ENCODE measurements around the gene GRM4.

GRM4 gene

GRCh38 chr6:34082864-34083626, 62.8 kb downstream of the GRM4 start:
- no peak for DNase-seq (ENCODE audit: low read depth)

- DNase-seq (ENCODE audit: low read depth), result no peak
Observed at GRCh38 chr6:34082348-34082747, 63.5 kb downstream of the GRM4 start.

GRCh38 chr6:34080357-34080756, 65.5 kb downstream of the GRM4 start:
- no peak for DNase-seq (ENCODE audit: low read depth)

- DNase-seq (ENCODE audit: low read depth), result no peak
Observed at GRCh38 chr6:34079899-34080298, 66.0 kb downstream of the GRM4 start.

GRCh38 chr6:34075906-34076305, 70.0 kb downstream of the GRM4 start:
- no peak for DNase-seq (ENCODE audit: low read depth)

GRCh38 chr6:34074064-34074742, 71.7 kb downstream of the GRM4 start:
- DNase-seq (ENCODE audit: low read depth), result no peak

- no peak for DNase-seq (ENCODE audit: low read depth)
Observed at GRCh38 chr6:34073540-34073939, 72.3 kb downstream of the GRM4 start.

- DNase-seq (ENCODE audit: low read depth), result no peak
Observed at GRCh38 chr6:34072727-34073126, 73.2 kb downstream of the GRM4 start.

- no peak for DNase-seq (ENCODE audit: low read depth)
Observed at GRCh38 chr6:34071884-34072379, 74.0 kb downstream of the GRM4 start.

- DNase-seq (ENCODE audit: low read depth), result no peak
Observed at GRCh38 chr6:34071136-34071883, 74.6 kb downstream of the GRM4 start.

- DNase-seq (ENCODE audit: low read depth), result no peak
Observed at GRCh38 chr6:34070315-34071135, 75.4 kb downstream of the GRM4 start.

GRCh38 chr6:34068462-34069044, 77.3 kb downstream of the GRM4 start:
- no peak for DNase-seq (ENCODE audit: low read depth)

GRCh38 chr6:34067814-34068213, 78.1 kb downstream of the GRM4 start:
- no peak for DNase-seq (ENCODE audit: low read depth)

GRCh38 chr6:34066772-34067770, 78.8 kb downstream of the GRM4 start:
- no peak for DNase-seq (ENCODE audit: low read depth)

- no peak for DNase-seq (ENCODE audit: low read depth)
Observed at GRCh38 chr6:34066218-34066571, 79.7 kb downstream of the GRM4 start.

GRCh38 chr6:34065466-34066217, 80.2 kb downstream of the GRM4 start:
- no peak for DNase-seq (ENCODE audit: low read depth)

- no peak for DNase-seq (ENCODE audit: low read depth)
Observed at GRCh38 chr6:34064675-34065074, 81.2 kb downstream of the GRM4 start.

- no peak for DNase-seq (ENCODE audit: low read depth)
Observed at GRCh38 chr6:34063651-34064050, 82.2 kb downstream of the GRM4 start.

GRCh38 chr6:34062815-34063214, 83.1 kb downstream of the GRM4 start:
- no peak for DNase-seq (ENCODE audit: low read depth)

- no peak for DNase-seq (ENCODE audit: low read depth)
Observed at GRCh38 chr6:34062156-34062555, 83.7 kb downstream of the GRM4 start.

Data from activated T-cell treated with anti-CD3 and anti-CD28 coated beads for 48 hours (primary cell).